ENCODE measurements around the gene DTYMK.

DNA sequence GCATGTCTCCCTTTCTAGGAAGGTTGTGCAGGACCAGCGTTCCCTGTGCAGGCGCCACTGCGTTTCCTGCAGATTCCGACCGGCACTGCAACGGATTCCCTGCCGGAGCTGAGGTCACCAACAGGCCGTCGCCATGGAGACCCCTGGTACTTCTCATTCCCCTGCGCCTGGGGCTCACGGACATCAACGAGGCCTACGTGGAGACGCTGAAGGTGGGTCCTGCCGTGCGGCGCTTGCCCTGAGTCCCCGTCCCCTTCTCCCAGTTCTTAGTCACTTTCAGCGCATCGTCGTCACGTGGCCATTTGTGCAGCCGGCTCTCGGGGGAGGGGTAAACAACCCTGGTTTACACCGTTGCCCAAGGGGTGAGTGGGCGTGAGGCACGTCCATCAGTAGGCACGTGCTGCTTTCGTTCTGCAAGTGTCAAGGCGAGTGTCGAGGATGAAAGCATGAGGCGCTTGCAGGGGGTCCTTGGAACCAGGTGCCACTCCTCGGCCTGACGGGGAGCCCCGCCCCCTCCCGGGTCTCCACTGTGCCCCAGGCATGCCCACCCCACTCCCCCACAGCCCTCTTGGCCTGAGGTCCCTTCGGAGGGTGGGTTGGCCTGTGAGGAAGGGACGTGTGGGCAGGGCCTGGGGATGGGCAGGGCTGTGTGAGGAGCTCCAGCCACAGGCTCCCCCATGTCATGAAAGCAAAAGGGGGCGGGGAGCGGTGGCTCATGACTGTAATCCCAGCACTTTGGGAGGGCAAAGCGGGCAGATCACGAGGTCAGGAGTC is 19.8 kb downstream of the DTYMK start:
- no peak for TF ChIP-seq EZH2 (IDR thresholded peaks at IDR 0.05; ENCODE audit: borderline replicate concordance, low read depth, low read length, severe bottlenecking)
- TF ChIP-seq, protein P1, sequence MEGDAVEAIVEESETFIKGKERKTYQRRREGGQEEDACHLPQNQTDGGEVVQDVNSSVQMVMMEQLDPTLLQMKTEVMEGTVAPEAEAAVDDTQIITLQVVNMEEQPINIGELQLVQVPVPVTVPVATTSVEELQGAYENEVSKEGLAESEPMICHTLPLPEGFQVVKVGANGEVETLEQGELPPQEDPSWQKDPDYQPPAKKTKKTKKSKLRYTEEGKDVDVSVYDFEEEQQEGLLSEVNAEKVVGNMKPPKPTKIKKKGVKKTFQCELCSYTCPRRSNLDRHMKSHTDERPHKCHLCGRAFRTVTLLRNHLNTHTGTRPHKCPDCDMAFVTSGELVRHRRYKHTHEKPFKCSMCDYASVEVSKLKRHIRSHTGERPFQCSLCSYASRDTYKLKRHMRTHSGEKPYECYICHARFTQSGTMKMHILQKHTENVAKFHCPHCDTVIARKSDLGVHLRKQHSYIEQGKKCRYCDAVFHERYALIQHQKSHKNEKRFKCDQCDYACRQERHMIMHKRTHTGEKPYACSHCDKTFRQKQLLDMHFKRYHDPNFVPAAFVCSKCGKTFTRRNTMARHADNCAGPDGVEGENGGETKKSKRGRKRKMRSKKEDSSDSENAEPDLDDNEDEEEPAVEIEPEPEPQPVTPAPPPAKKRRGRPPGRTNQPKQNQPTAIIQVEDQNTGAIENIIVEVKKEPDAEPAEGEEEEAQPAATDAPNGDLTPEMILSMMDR (IDR thresholded peaks at IDR 0.05; ENCODE audit: extremely low read depth in 1 of 2, insufficient read depth in 1 of 2, low read depth in 1 of 2, low read length in 2 of 2), result peak in 1 of 2 donors; percentile 7
